Astrocyte (in vitro differentiated cells and primary cell): Measurements from ENCODE around the gene GBE1.

Source experiments
- EZH2 ChIP-seq: IDR thresholded peaks from 2 replicates; pipeline ENCODE4 v1.6.1; 2012; ENCODE audit warnings: mild to moderate bottlenecking, low read length, inconsistent platforms; ENCODE audit not compliant: insufficient read depth
- TF ChIP-seq, protein P1 (sequence below): IDR thresholded peaks from 2 replicates; pipeline ENCODE4 v1.5.1; 2011; ENCODE audit warnings: low read depth, mild to moderate bottlenecking, inconsistent platforms, low read length, moderate library complexity; ENCODE audit not compliant: insufficient read depth

DNA sequence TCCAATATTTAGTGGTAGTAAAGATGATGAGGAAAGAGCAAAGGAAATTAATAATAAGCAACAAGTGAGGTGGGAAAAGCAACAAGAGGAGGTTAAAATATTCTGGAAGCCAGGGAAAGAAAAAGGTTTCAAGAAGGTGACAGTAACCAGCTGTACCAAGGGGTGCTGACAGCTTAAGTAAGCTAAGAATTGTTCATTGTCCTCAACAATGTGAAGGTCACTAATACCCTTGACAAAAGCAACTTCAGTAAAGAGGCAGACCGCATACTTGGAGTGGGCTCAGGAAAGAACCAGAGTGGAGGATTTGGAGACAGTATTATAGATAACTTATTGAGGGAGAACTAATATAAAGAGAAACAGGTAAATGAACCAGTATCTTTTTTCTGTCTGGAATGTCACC lies 116.2 kb downstream of the GBE1 start:
- TF ChIP-seq, protein P1, sequence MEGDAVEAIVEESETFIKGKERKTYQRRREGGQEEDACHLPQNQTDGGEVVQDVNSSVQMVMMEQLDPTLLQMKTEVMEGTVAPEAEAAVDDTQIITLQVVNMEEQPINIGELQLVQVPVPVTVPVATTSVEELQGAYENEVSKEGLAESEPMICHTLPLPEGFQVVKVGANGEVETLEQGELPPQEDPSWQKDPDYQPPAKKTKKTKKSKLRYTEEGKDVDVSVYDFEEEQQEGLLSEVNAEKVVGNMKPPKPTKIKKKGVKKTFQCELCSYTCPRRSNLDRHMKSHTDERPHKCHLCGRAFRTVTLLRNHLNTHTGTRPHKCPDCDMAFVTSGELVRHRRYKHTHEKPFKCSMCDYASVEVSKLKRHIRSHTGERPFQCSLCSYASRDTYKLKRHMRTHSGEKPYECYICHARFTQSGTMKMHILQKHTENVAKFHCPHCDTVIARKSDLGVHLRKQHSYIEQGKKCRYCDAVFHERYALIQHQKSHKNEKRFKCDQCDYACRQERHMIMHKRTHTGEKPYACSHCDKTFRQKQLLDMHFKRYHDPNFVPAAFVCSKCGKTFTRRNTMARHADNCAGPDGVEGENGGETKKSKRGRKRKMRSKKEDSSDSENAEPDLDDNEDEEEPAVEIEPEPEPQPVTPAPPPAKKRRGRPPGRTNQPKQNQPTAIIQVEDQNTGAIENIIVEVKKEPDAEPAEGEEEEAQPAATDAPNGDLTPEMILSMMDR: no peak
- TF ChIP-seq EZH2: no peak
